Activated T-helper 2 cell treated with anti-CD3 and anti-CD28 coated beads, Interferon-gamma antibody, Interleukin-2, Interleukin-4, amounts not matched to agents 10 μg/mL and 5 μg/mL and 100 μg/mL, durations not matched to agents 14 hours and 24 hours and 36 hours (primary cell): ENCODE data around the gene ZNF582. TPM values are rescaled to one million over a fixed set of nuclear protein-coding genes. Genes with fewer than 3 reads are reported as not detected.
"Not testable (repeated sequence)": the region's sequence is repeated elsewhere in the genome, so short reads cannot be mapped to it uniquely, and the experiment has no call there.

Source experiments
- DNase-seq: peaks from one replicate; pipeline ENCODE4 v3.0.0; 2021; ENCODE audit warnings: low spot score
- H3K27ac Mint-ChIP-seq: one replicate; pipeline ENCODE4 v1.8.0; 2021; ENCODE audit warnings: mixed read lengths
- H3K27me3 Mint-ChIP-seq: one replicate; pipeline ENCODE4 v1.8.0; 2021; ENCODE audit warnings: low read depth, mixed read lengths
- H3K36me3 Mint-ChIP-seq: one replicate; pipeline ENCODE4 v1.8.0; 2021; ENCODE audit warnings: low read depth, mixed read lengths
- H3K4me1 Mint-ChIP-seq: one replicate; pipeline ENCODE4 v1.8.0; 2021; ENCODE audit warnings: low read depth, mixed read lengths
- H3K4me3 Mint-ChIP-seq: one replicate; pipeline ENCODE4 v1.8.0; 2021; ENCODE audit warnings: low read depth, mild to moderate bottlenecking, moderate library complexity, mixed read lengths
- H3K9me3 Mint-ChIP-seq: one replicate; pipeline ENCODE4 v1.8.0; 2021; ENCODE audit warnings: mixed read lengths
- intact Hi-C: fragments of 100-400 bp; cut with micrococcal nuclease; formaldehyde crosslinking; loops from one replicate; pipeline ENCODE4 v1.15.1; 2023
- total RNA-seq: library from RNA; stranded (reverse); gene quantifications from 2 replicates; pipeline ENCODE4 v1.2.3, GENCODE V29; 2022

Gene ZNF582
- total RNA-seq, 1 donor from 2014 or later, result 1.3 TPM

- H3K9me3 Mint-ChIP-seq, result peaks cover 24% of the 10 kb centered on the region
- DNase-seq, H3K36me3 Mint-ChIP-seq, intact Hi-C loops, H3K4me1 Mint-ChIP-seq, H3K27me3 Mint-ChIP-seq, H3K4me3 Mint-ChIP-seq, H3K27ac Mint-ChIP-seq: not testable (repeated sequence)
These were observed 54.3 kb downstream of the ZNF582 start for GRCh38 chr19:56339031-56339430.

GRCh38 chr19:56337077-56337476 lies 56.3 kb downstream of the ZNF582 start:
- intact Hi-C loops, H3K4me3 Mint-ChIP-seq, H3K4me1 Mint-ChIP-seq, H3K9me3 Mint-ChIP-seq, H3K27ac Mint-ChIP-seq, DNase-seq, H3K27me3 Mint-ChIP-seq, H3K36me3 Mint-ChIP-seq: not testable (repeated sequence)

GRCh38 chr19:56335371-56335770 lies 58.0 kb downstream of the ZNF582 start:
- H3K27ac Mint-ChIP-seq, intact Hi-C loops, H3K9me3 Mint-ChIP-seq, H3K4me1 Mint-ChIP-seq, H3K36me3 Mint-ChIP-seq, H3K27me3 Mint-ChIP-seq, DNase-seq, H3K4me3 Mint-ChIP-seq: not testable (repeated sequence)

- Mint-ChIP-seq H3K36me3 (no peaks in the 10 kb centered on the region), H3K27ac (no peak overlapping the region), H3K27me3 (peaks cover 1% of the 10 kb centered on the region), H3K4me1 (no peaks in the 10 kb centered on the region), H3K9me3 (no peaks in the 10 kb centered on the region), H3K4me3 (no peak overlapping the region)
- no peak for DNase-seq
- intact Hi-C loops, result loop anchor here (1.0 kb wide), 1 partner anchor 267 kb away; no protein-coding TSS in a partner anchor
These were observed 59.8 kb downstream of the ZNF582 start for GRCh38 chr19:56333506-56333905.

Other genes with a start within 250 kb of the ZNF582 start
- gene GALP, start 217.5 kb downstream of the ZNF582 start, total RNA-seq, result not detected in 2 replicates
- not detected in 2 replicates for gene ZSCAN5B, start 195.8 kb downstream of the ZNF582 start, total RNA-seq
- not detected in 2 replicates for gene ZSCAN5C, start 191.3 kb downstream of the ZNF582 start, total RNA-seq
- 1.7 and 2.2 TPM in 2 replicates for gene EDDM13, start 120.8 kb downstream of the ZNF582 start, total RNA-seq
- gene ZSCAN5A, start 78.7 kb downstream of the ZNF582 start, total RNA-seq, result 9.1 and 10.3 TPM in 2 replicates
- gene ZNF583, start 10.8 kb upstream of the ZNF582 start, total RNA-seq, result 1.5 and 1.7 TPM in 2 replicates
- 0.09 TPM in 2 replicates for gene ZNF667, start 83.8 kb upstream of the ZNF582 start, total RNA-seq
- 0.05 TPM in 2 replicates for gene ZNF471, start 114.3 kb upstream of the ZNF582 start, total RNA-seq
- 1.2 and 2.8 TPM in 2 replicates for gene ZFP28, start 145.4 kb upstream of the ZNF582 start, total RNA-seq
- 2.1 and 3.3 TPM in 2 replicates for gene ZNF470, start 173.9 kb upstream of the ZNF582 start, total RNA-seq
- 4.9 and 5.4 TPM in 2 replicates for gene ZNF71, start 201.8 kb upstream of the ZNF582 start, total RNA-seq
- not detected in 2 replicates for gene SMIM17, start 249.6 kb upstream of the ZNF582 start, total RNA-seq